Endothelial cell of umbilical vein (primary cell): ENCODE results near the gene S100A5.

ENCODE experiments used
- EZH2 ChIP-seq: IDR thresholded peaks from 2 replicates; pipeline ENCODE4 v1.6.1; 2012; ENCODE audit warnings: borderline replicate concordance, low read depth, mild to moderate bottlenecking, moderate library complexity, low read length, inconsistent platforms; ENCODE audit not compliant: severe bottlenecking
- JUN ChIP-seq: IDR thresholded peaks from 2 replicates; pipeline ENCODE4 v1.6.1; 2011; ENCODE audit warnings: borderline replicate concordance, low read depth; ENCODE audit not compliant: insufficient read length, insufficient read depth
- POLR2A ChIP-seq: IDR thresholded peaks from 2 replicates; pipeline ENCODE4 v1.6.1; 2012; ENCODE audit warnings: low read depth, mild to moderate bottlenecking, control low read depth, low read length
- POLR2AphosphoS5 ChIP-seq: IDR thresholded peaks from 2 replicates; pipeline ENCODE4 v1.6.1; 2012; ENCODE audit warnings: low read depth, mild to moderate bottlenecking, control low read depth, low read length, moderate library complexity; ENCODE audit not compliant: insufficient read depth
- TF ChIP-seq, protein P1 (sequence below): IDR thresholded peaks from 2 replicates; pipeline ENCODE4 v1.6.1; 2011; ENCODE audit not compliant: insufficient read depth, insufficient read length
- TF ChIP-seq, protein P2 (sequence below), 2 donors: IDR thresholded peaks; 1 replicate in 1 of 2; 2 replicates in 1 of 2; pipeline ENCODE4 v1.5.1; 2011; ENCODE audit warnings: low read length in 2 of 2, mild to moderate bottlenecking in 2 of 2, moderate library complexity in 2 of 2, control low read depth in 1 of 2, inconsistent platforms in 1 of 2, low read depth in 1 of 2; ENCODE audit not compliant: insufficient read depth in 1 of 2; ENCODE audit errors: extremely low read depth in 1 of 2

DNA sequence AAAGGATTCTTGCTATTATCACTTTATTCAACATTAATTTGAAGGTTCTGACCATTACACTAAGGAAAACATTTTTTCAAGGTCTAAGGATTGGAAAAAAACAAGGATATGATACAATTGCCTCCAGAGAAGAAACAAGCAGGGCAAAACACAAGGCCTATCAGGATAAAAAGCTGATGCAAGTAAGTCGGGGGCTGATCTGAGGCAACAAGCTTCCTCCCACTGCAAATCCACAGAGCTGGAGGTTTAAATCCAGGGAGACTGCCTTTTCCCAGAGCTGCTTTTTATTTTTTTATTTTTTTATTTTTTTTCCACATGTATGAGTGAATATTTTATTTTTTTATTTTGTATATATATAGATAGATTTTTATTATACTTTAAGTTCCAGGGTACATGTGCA lies 44.3 kb upstream of the S100A5 start:
- TF ChIP-seq, protein P1, sequence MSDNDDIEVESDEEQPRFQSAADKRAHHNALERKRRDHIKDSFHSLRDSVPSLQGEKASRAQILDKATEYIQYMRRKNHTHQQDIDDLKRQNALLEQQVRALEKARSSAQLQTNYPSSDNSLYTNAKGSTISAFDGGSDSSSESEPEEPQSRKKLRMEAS, result no peak
- TF ChIP-seq EZH2 (no peak), POLR2A (no peak), POLR2AphosphoS5 (no peak), JUN (no peak)
- TF ChIP-seq, protein P2, sequence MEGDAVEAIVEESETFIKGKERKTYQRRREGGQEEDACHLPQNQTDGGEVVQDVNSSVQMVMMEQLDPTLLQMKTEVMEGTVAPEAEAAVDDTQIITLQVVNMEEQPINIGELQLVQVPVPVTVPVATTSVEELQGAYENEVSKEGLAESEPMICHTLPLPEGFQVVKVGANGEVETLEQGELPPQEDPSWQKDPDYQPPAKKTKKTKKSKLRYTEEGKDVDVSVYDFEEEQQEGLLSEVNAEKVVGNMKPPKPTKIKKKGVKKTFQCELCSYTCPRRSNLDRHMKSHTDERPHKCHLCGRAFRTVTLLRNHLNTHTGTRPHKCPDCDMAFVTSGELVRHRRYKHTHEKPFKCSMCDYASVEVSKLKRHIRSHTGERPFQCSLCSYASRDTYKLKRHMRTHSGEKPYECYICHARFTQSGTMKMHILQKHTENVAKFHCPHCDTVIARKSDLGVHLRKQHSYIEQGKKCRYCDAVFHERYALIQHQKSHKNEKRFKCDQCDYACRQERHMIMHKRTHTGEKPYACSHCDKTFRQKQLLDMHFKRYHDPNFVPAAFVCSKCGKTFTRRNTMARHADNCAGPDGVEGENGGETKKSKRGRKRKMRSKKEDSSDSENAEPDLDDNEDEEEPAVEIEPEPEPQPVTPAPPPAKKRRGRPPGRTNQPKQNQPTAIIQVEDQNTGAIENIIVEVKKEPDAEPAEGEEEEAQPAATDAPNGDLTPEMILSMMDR (IDR thresholded peaks at IDR 0.05; ENCODE audit: extremely low read depth in 1 of 2, insufficient read depth in 1 of 2, low read depth in 1 of 2, low read length in 2 of 2), result no peak
